HG02852 (cell line): Measurements from ENCODE around the gene DRG2.

Experiments
- ATAC-seq: cut with Tn5 transposase; IDR thresholded peaks from one replicate; pipeline ENCODE4 v1.9.1; 2021; ENCODE audit warnings: mild to moderate bottlenecking, moderate library complexity; ENCODE audit not compliant: unreplicated experiment

DRG2 gene

GRCh38 chr17:18111330-18111971 is 23.7 kb downstream of the DRG2 start:
- ATAC-seq, result no peak

GRCh38 chr17:18115517-18115916 is 27.8 kb downstream of the DRG2 start:
- no peak for ATAC-seq

- ATAC-seq, result no peak
These were observed 28.3 kb downstream of the DRG2 start for GRCh38 chr17:18116078-18116477.

- ATAC-seq, result no peak
These were observed 29.8 kb downstream of the DRG2 start for GRCh38 chr17:18117533-18117932.

GRCh38 chr17:18117982-18118975 is 30.5 kb downstream of the DRG2 start:
- ATAC-seq, result no peak

GRCh38 chr17:18119166-18119745 is 31.5 kb downstream of the DRG2 start:
- no peak for ATAC-seq

GRCh38 chr17:18119938-18120337 is 32.2 kb downstream of the DRG2 start:
- no peak for ATAC-seq

- ATAC-seq, result no peak
These were observed 32.8 kb downstream of the DRG2 start for GRCh38 chr17:18120461-18121017.

- ATAC-seq, result no peak
These were observed 33.6 kb downstream of the DRG2 start for GRCh38 chr17:18121144-18121910.

GRCh38 chr17:18122990-18123753 is 35.4 kb downstream of the DRG2 start:
- ATAC-seq, result no peak

GRCh38 chr17:18124345-18125126 is 36.8 kb downstream of the DRG2 start:
- no peak for ATAC-seq

GRCh38 chr17:18129041-18129502 is 41.3 kb downstream of the DRG2 start:
- no peak for ATAC-seq

GRCh38 chr17:18132711-18133110 is 45.0 kb downstream of the DRG2 start:
- no peak for ATAC-seq

- no peak for ATAC-seq
These were observed 48.6 kb downstream of the DRG2 start for GRCh38 chr17:18136357-18136756.

- no peak for ATAC-seq
These were observed 50.5 kb downstream of the DRG2 start for GRCh38 chr17:18138065-18138749.

- ATAC-seq, result no peak
These were observed 51.3 kb downstream of the DRG2 start for GRCh38 chr17:18139092-18139491.

- ATAC-seq, result no peak
These were observed 51.8 kb downstream of the DRG2 start for GRCh38 chr17:18139498-18139897.

- ATAC-seq, result no peak
These were observed 52.2 kb downstream of the DRG2 start for GRCh38 chr17:18139949-18140348.
